Astrocyte (in vitro differentiated cells and primary cell): ENCODE measurements around the gene ETV3. TPM values are rescaled to one million over a fixed set of nuclear protein-coding genes. Genes with fewer than 3 reads are reported as not detected.

ENCODE experiments used
- DNase-seq: peaks from one replicate; pipeline ENCODE4 v3.0.0-alpha.2; 2010; ENCODE audit warnings: low read depth
- FAIRE-seq: peaks from 2 replicates; lab custom pipeline; 2011; peaks lifted over from hg19 to GRCh38; lab: Jason Lieb, UNC
- H2AFZ ChIP-seq: 2 replicates; pipeline ENCODE4 v1.6.0; 2012; ENCODE audit warnings: low read depth, low read length, inconsistent platforms
- H3K27ac ChIP-seq: 2 replicates; pipeline ENCODE4 v1.5.1; 2011; ENCODE audit warnings: low read depth, low read length, inconsistent platforms
- H3K27me3 ChIP-seq: 2 replicates; pipeline ENCODE4 v1.6.0; 2011; ENCODE audit warnings: low read length, inconsistent platforms; ENCODE audit not compliant: insufficient read depth
- H3K36me3 ChIP-seq: 2 replicates; pipeline ENCODE4 v1.5.1; 2011; ENCODE audit warnings: low read length, inconsistent platforms; ENCODE audit not compliant: insufficient read depth
- H3K4me1 ChIP-seq: 2 replicates; pipeline ENCODE4 v1.5.1; 2011; ENCODE audit warnings: low read length, inconsistent platforms; ENCODE audit not compliant: insufficient read depth
- H3K4me2 ChIP-seq: 2 replicates; pipeline ENCODE4 v1.6.0; 2012; ENCODE audit warnings: low read length, inconsistent platforms
- H3K4me3 ChIP-seq: 2 replicates; pipeline ENCODE4 v1.5.1; 2011; ENCODE audit warnings: low read depth, mild to moderate bottlenecking, low read length, inconsistent platforms; ENCODE audit not compliant: insufficient read depth
- H3K79me2 ChIP-seq: 2 replicates; pipeline ENCODE4 v1.6.0; 2012; ENCODE audit warnings: mild to moderate bottlenecking, low read length, inconsistent platforms; ENCODE audit not compliant: insufficient read depth
- H3K9ac ChIP-seq: 2 replicates; pipeline ENCODE4 v1.6.0; 2012; ENCODE audit warnings: mild to moderate bottlenecking, low read length, inconsistent platforms
- H3K9me3 ChIP-seq: 2 replicates; pipeline ENCODE4 v1.5.1; 2012; ENCODE audit warnings: low read depth, mild to moderate bottlenecking, low read length, inconsistent platforms; ENCODE audit not compliant: insufficient read depth
- H4K20me1 ChIP-seq: 2 replicates; pipeline ENCODE4 v1.6.0; 2012; ENCODE audit warnings: low read length, inconsistent platforms; ENCODE audit not compliant: insufficient read depth
- H3K27ac Mint-ChIP-seq: one replicate; pipeline ENCODE4 v1.8.0; 2021; ENCODE audit warnings: mild to moderate bottlenecking, mixed read lengths; ENCODE audit not compliant: unreplicated experiment
- H3K27me3 Mint-ChIP-seq: one replicate; pipeline ENCODE4 v1.8.0; 2021; ENCODE audit warnings: low read depth, mixed read lengths; ENCODE audit not compliant: unreplicated experiment
- H3K36me3 Mint-ChIP-seq: one replicate; pipeline ENCODE4 v1.8.0; 2021; ENCODE audit warnings: low read depth, mixed read lengths; ENCODE audit not compliant: unreplicated experiment
- H3K4me1 Mint-ChIP-seq: one replicate; pipeline ENCODE4 v1.8.0; 2021; ENCODE audit warnings: low read depth, mixed read lengths; ENCODE audit not compliant: unreplicated experiment
- H3K4me3 Mint-ChIP-seq: one replicate; pipeline ENCODE4 v1.8.0; 2021; ENCODE audit warnings: mild to moderate bottlenecking, moderate library complexity, mixed read lengths; ENCODE audit not compliant: unreplicated experiment
- H3K9me3 Mint-ChIP-seq: one replicate; pipeline ENCODE4 v1.8.0; 2021; ENCODE audit warnings: mild to moderate bottlenecking, mixed read lengths; ENCODE audit not compliant: unreplicated experiment
- EZH2 ChIP-seq: IDR thresholded peaks from 2 replicates; pipeline ENCODE4 v1.6.1; 2012; ENCODE audit warnings: mild to moderate bottlenecking, low read length, inconsistent platforms; ENCODE audit not compliant: insufficient read depth
- total RNA-seq: library from RNA; stranded (reverse); gene quantifications from 2 replicates; pipeline ENCODE4 v1.2.1, GENCODE V29; 2021
- TF ChIP-seq, protein P1 (sequence below): IDR thresholded peaks from 2 replicates; pipeline ENCODE4 v1.5.1; 2011; ENCODE audit warnings: low read depth, mild to moderate bottlenecking, inconsistent platforms, low read length, moderate library complexity; ENCODE audit not compliant: insufficient read depth

Gene ETV3
- total RNA-seq, 1 donor from 2014 or later, result 37.5 TPM

GRCh38 chr1:157155658-157156057 lies 17.5 kb upstream of the ETV3 start:
- H3K9me3 ChIP-seq, result no peaks in the 10 kb centered on the region
- DNase-seq (no peak), FAIRE-seq (no peak)
- H3K79me2 ChIP-seq, result no peaks in the 10 kb centered on the region
- peak overlapping the region; percentile 75 for H3K4me2 ChIP-seq
- peak overlapping the region; percentile 88 for H3K27ac Mint-ChIP-seq
- H3K36me3 ChIP-seq, result no peaks in the 10 kb centered on the region
- H3K27ac ChIP-seq, result no peak overlapping the region
- TF ChIP-seq, protein P1, sequence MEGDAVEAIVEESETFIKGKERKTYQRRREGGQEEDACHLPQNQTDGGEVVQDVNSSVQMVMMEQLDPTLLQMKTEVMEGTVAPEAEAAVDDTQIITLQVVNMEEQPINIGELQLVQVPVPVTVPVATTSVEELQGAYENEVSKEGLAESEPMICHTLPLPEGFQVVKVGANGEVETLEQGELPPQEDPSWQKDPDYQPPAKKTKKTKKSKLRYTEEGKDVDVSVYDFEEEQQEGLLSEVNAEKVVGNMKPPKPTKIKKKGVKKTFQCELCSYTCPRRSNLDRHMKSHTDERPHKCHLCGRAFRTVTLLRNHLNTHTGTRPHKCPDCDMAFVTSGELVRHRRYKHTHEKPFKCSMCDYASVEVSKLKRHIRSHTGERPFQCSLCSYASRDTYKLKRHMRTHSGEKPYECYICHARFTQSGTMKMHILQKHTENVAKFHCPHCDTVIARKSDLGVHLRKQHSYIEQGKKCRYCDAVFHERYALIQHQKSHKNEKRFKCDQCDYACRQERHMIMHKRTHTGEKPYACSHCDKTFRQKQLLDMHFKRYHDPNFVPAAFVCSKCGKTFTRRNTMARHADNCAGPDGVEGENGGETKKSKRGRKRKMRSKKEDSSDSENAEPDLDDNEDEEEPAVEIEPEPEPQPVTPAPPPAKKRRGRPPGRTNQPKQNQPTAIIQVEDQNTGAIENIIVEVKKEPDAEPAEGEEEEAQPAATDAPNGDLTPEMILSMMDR, result no peak
- no peak for TF ChIP-seq EZH2
- H3K27me3 ChIP-seq, result no peaks in the 10 kb centered on the region
- peak overlapping the region; percentile 81 for H2AFZ ChIP-seq
- no peaks in the 10 kb centered on the region for H4K20me1 ChIP-seq
- peaks cover 11% of the 10 kb centered on the region for H3K27me3 Mint-ChIP-seq
- no peaks in the 10 kb centered on the region for H3K9me3 Mint-ChIP-seq
- peaks cover 39% of the 10 kb centered on the region for H3K4me1 Mint-ChIP-seq
- no peak overlapping the region for H3K4me3 ChIP-seq
- peaks cover 2% of the 10 kb centered on the region for H3K36me3 Mint-ChIP-seq
- peak overlapping the region; percentile 63 for H3K4me3 Mint-ChIP-seq
- no peak overlapping the region for H3K9ac ChIP-seq
- H3K4me1 ChIP-seq, result peaks cover 26% of the 10 kb centered on the region

DNA sequence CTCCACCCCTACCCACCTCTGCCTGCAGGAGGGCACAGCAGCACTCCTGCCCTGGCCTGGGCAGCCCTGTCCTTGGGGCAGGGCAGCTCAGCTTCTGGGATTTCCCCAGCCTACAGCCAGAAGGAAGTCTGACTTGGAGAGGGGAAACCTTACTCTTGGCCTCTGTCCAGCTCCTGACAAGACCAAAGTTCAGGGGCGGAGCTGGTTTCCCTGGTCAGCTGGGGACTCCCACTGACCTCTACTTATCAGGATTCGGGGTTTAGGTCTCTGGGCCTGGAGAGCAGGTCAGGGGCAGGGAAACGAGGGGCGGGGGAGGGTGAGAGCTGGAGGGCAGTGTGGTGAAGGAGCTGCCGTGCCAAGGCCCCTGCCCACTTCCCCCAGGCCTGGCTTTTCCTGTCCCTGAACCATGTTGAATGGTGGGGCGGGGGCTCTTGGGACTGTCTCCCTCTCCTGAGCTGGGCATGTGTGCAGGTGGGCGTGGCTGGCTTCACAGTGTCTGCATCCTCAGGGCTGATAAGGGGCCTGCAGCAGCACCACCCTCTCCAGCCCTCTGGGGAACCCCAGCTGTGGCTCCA lies 16.8 kb upstream of the ETV3 start:
- Histone ChIP-seq H3K9me3 (no peaks in the 10 kb centered on the region), H3K4me2 (no peak overlapping the region), H3K79me2 (no peaks in the 10 kb centered on the region), H3K27me3 (no peaks in the 10 kb centered on the region), H3K27ac (no peak overlapping the region), H3K36me3 (no peaks in the 10 kb centered on the region), H3K4me1 (peaks cover 26% of the 10 kb centered on the region), H2AFZ (no peak overlapping the region), H3K4me3 (no peak overlapping the region), H3K9ac (no peak overlapping the region), H4K20me1 (no peaks in the 10 kb centered on the region)
- TF ChIP-seq EZH2, result no peak
- TF ChIP-seq, protein P1, result no peak
- no peak for FAIRE-seq
- no peak overlapping the region for H3K27ac Mint-ChIP-seq
- no peak for DNase-seq
- H3K9me3 Mint-ChIP-seq, result no peaks in the 10 kb centered on the region
- no peak overlapping the region for H3K4me3 Mint-ChIP-seq
- H3K36me3 Mint-ChIP-seq, result peaks cover 2% of the 10 kb centered on the region
- H3K4me1 Mint-ChIP-seq, result peaks cover 39% of the 10 kb centered on the region
- peaks cover 11% of the 10 kb centered on the region for H3K27me3 Mint-ChIP-seq

GRCh38 chr1:157154291-157154690 lies 16.1 kb upstream of the ETV3 start:
- TF ChIP-seq, protein P1, result no peak
- TF ChIP-seq EZH2, result no peak
- Histone ChIP-seq H3K27ac (no peak overlapping the region), H3K4me2 (no peak overlapping the region), H3K79me2 (no peaks in the 10 kb centered on the region), H3K9me3 (no peaks in the 10 kb centered on the region), H2AFZ (no peak overlapping the region), H3K9ac (no peak overlapping the region), H3K36me3 (no peaks in the 10 kb centered on the region), H3K4me1 (peaks cover 26% of the 10 kb centered on the region), H4K20me1 (no peaks in the 10 kb centered on the region), H3K27me3 (no peaks in the 10 kb centered on the region), H3K4me3 (no peak overlapping the region)
- H3K27ac Mint-ChIP-seq, result no peak overlapping the region
- H3K9me3 Mint-ChIP-seq, result no peaks in the 10 kb centered on the region
- H3K4me3 Mint-ChIP-seq, result no peak overlapping the region
- peaks cover 39% of the 10 kb centered on the region for H3K4me1 Mint-ChIP-seq
- H3K27me3 Mint-ChIP-seq, result peaks cover 11% of the 10 kb centered on the region
- FAIRE-seq, result no peak
- no peak for DNase-seq
- H3K36me3 Mint-ChIP-seq, result peaks cover 2% of the 10 kb centered on the region
